DOHH2 (cell line): Measurements from ENCODE around the gene ABCB11.

Source experiments
- H3F3A ChIP-seq: fragments of 200-600 bp; sonication (generic), shearing (Covaris generic); 2 replicates; pipeline ENCODE4 v1.6.0; 2016; ENCODE audit warnings: antibody characterized with exemption, mild to moderate bottlenecking; ENCODE audit not compliant: control insufficient read depth, insufficient read depth
- H3K27ac ChIP-seq: fragments of 200-600 bp; sonication (generic); 2 replicates; pipeline ENCODE4 v1.5.1; 2014; ENCODE audit warnings: low read depth, mild to moderate bottlenecking, low read length, moderate library complexity
- H3K27me3 ChIP-seq: fragments of 200-600 bp; sonication (generic); 2 replicates; pipeline ENCODE4 v1.6.1; 2014; ENCODE audit warnings: mild to moderate bottlenecking, low read length, mixed read lengths; ENCODE audit not compliant: control insufficient read depth
- H3K36me3 ChIP-seq: fragments of 200-600 bp; sonication (generic); 2 replicates; pipeline ENCODE4 v1.6.1; 2014; ENCODE audit warnings: mild to moderate bottlenecking, low read length, moderate library complexity, mixed read lengths; ENCODE audit not compliant: control insufficient read depth
- H3K4me1 ChIP-seq: fragments of 200-600 bp; sonication (generic); 2 replicates; pipeline ENCODE4 v1.6.1; 2014; ENCODE audit warnings: mild to moderate bottlenecking, low read length, mixed read lengths; ENCODE audit not compliant: control insufficient read depth
- H3K4me2 ChIP-seq: fragments of 200-600 bp; sonication (generic); 2 replicates; pipeline ENCODE4 v1.6.0; 2014; ENCODE audit warnings: mild to moderate bottlenecking, low read length, moderate library complexity
- H3K4me3 ChIP-seq: fragments of 200-600 bp; sonication (generic); 2 replicates; pipeline ENCODE4 v1.5.1; 2014; ENCODE audit warnings: mild to moderate bottlenecking, low read length, mixed read lengths
- H3K79me2 ChIP-seq: fragments of 200-600 bp; sonication (generic); 2 replicates; pipeline ENCODE4 v1.6.1; 2014; ENCODE audit warnings: mild to moderate bottlenecking, low read length, mixed read lengths; ENCODE audit not compliant: control insufficient read depth
- H3K9me2 ChIP-seq: fragments of 200-600 bp; sonication (generic); replicated peaks from 2 replicates; pipeline ENCODE4 v1.6.1; 2014; ENCODE audit warnings: mild to moderate bottlenecking, low read length, mixed read lengths; ENCODE audit not compliant: control insufficient read depth
- H3K9me3 ChIP-seq: fragments of 200-600 bp; sonication (generic); 2 replicates; pipeline ENCODE4 v1.6.1; 2014; ENCODE audit warnings: antibody characterized with exemption, low read length, mixed read lengths; ENCODE audit not compliant: control insufficient read depth, insufficient read depth
- H4K20me1 ChIP-seq: fragments of 200-600 bp; sonication (generic); 2 replicates; pipeline ENCODE4 v1.6.0; 2014; ENCODE audit warnings: low read depth, mild to moderate bottlenecking, antibody characterized with exemption, low read length, moderate library complexity; ENCODE audit not compliant: control insufficient read depth, insufficient read depth
- CTCF ChIP-seq: fragments of 200-600 bp; sonication (generic); IDR thresholded peaks from one replicate; pipeline ENCODE4 v1.5.1; 2014; ENCODE audit warnings: antibody characterized with exemption, mild to moderate bottlenecking, low read depth, low read length; ENCODE audit not compliant: poor library complexity, severe bottlenecking
- EZH2phosphoT487 ChIP-seq: fragments of 200-600 bp; sonication (generic); IDR thresholded peaks from 2 replicates; pipeline ENCODE4 v1.6.1; 2017; ENCODE audit warnings: borderline replicate concordance, mild to moderate bottlenecking, antibody characterized with exemption, low read length, moderate library complexity, mixed read lengths

ABCB11 gene

GRCh38 chr2:169010633-169011460 lies 20.3 kb downstream of the ABCB11 start:
- Histone ChIP-seq H3K9me3 (no peaks in the 10 kb centered on the region), H4K20me1 (no peaks in the 10 kb centered on the region), H3K79me2 (no peaks in the 10 kb centered on the region), H3K27me3 (no peaks in the 10 kb centered on the region), H3K27ac (no peak overlapping the region), H3K4me1 (peaks cover 9% of the 10 kb centered on the region), H3K36me3 (no peaks in the 10 kb centered on the region), H3K4me3 (no peak overlapping the region), H3F3A (no peaks in the 10 kb centered on the region), H3K9me2 (no peaks in the 10 kb centered on the region), H3K4me2 (no peak overlapping the region)
- no peak for TF ChIP-seq CTCF
- no peak for TF ChIP-seq EZH2phosphoT487

GRCh38 chr2:169009865-169010579 lies 21.1 kb downstream of the ABCB11 start:
- Histone ChIP-seq H4K20me1 (no peaks in the 10 kb centered on the region), H3K27me3 (no peaks in the 10 kb centered on the region), H3K27ac (no peak overlapping the region), H3K9me2 (no peaks in the 10 kb centered on the region), H3K4me3 (no peak overlapping the region), H3K36me3 (no peaks in the 10 kb centered on the region), H3K4me2 (no peak overlapping the region), H3K9me3 (no peaks in the 10 kb centered on the region), H3F3A (no peaks in the 10 kb centered on the region), H3K79me2 (no peaks in the 10 kb centered on the region), H3K4me1 (peaks cover 9% of the 10 kb centered on the region)
- TF ChIP-seq EZH2phosphoT487 (no peak), CTCF (no peak)

GRCh38 chr2:169007941-169008340 lies 23.2 kb downstream of the ABCB11 start:
- H3K9me3 ChIP-seq = no peaks in the 10 kb centered on the region

More at GRCh38 chr2:169007941-169008340, 23.2 kb downstream of the ABCB11 start:
- Histone ChIP-seq H3K4me1 (peaks cover 9% of the 10 kb centered on the region), H3K27ac (no peak overlapping the region), H3K27me3 (no peaks in the 10 kb centered on the region), H3K79me2 (no peaks in the 10 kb centered on the region), H3K36me3 (no peaks in the 10 kb centered on the region), H3K9me2 (no peaks in the 10 kb centered on the region), H3K4me2 (no peak overlapping the region), H4K20me1 (no peaks in the 10 kb centered on the region), H3F3A (no peaks in the 10 kb centered on the region), H3K4me3 (no peak overlapping the region)
- TF ChIP-seq EZH2phosphoT487 (no peak), CTCF (no peak)
